ENCODE results near the gene ACAN.
A peak's percentile ranks its signal among the peaks of the same experiment; 100 is the strongest.
"Not testable (repeated sequence)": the region's sequence is repeated elsewhere in the genome, so short reads cannot be mapped to it uniquely, and the experiment has no call there.

The ACAN gene

DNA sequence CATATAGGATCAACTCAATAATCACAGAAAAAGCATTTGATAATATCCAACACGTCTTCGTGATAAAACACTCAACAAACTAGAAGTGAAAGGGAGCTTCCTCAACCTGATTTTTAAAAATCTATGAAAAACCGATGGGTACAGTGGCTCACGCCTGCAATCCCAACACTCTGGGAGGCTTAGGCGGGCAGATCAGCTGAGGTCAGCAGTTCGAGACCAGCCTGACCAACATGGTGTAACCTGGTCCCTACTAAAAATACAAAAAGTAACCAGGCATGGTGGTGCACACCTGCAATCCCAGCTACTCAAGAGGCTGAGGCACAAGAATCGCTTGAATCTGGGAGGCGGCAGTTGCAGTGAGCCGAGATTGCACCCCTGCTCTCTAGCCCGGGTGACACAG lies 112.1 kb downstream of the ACAN start:
- no peak for FAIRE-seq
- DNase-seq (ENCODE audit: insufficient read length), result no peak
- TF ChIP-seq TAF1 (IDR thresholded peaks at IDR 0.05; ENCODE audit: borderline replicate concordance, low read depth, low read length) (no peak), POLR2A (IDR thresholded peaks at IDR 0.05; ENCODE audit: low read depth, low read length) (no peak), POLR2AphosphoS5 (IDR thresholded peaks at IDR 0.05; ENCODE audit: low read depth, low read length) (no peak)

DNA sequence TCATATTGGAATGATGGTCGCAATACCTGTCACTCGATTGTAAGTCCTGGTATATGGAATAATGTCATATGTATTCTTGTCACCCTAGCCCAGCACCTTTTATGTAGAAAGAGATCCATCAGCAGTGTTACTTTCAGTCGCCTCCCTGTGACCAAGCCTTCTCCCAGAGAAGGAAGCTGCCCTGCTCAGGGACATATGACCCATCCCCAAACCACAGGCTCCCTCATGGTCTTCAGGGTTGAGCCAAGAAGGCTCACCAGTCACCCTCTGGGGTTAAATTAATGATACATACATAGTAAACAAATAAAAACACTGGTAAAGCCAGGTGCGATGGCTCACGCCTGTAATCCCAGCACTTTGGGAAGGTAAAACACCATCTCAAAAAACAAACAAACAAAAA lies 114.5 kb downstream of the ACAN start:
- FAIRE-seq (no peak), DNase-seq (ENCODE audit: insufficient read length) (no peak)
- no peak for TF ChIP-seq POLR2A (IDR thresholded peaks at IDR 0.05; ENCODE audit: low read depth, low read length)
- no peak for TF ChIP-seq POLR2AphosphoS5 (IDR thresholded peaks at IDR 0.05; ENCODE audit: low read depth, low read length)
- no peak for TF ChIP-seq TAF1 (IDR thresholded peaks at IDR 0.05; ENCODE audit: borderline replicate concordance, low read depth, low read length)

DNA sequence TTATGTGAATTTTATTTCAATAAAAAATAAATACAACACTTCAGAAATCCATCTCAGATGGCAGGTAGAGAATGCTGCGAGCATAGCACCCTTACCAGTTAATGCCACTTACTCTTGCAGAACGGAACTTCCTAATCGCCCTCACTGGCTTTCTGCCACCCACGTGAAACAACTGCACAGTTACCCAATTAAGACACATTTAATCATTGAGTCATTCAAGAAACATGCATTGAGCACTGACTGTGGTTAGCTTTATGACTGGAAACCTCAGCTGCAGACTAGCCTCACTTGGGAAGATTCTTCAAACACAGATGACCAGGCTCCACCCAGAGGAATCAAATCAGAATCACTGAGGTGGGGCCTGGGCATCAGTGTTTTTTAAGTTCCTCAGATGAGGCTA lies 115.5 kb downstream of the ACAN start:
- FAIRE-seq, result no peak
- DNase-seq (ENCODE audit: insufficient read length), result no peak
- no peak for TF ChIP-seq POLR2A (IDR thresholded peaks at IDR 0.05; ENCODE audit: low read depth, low read length)
- TF ChIP-seq POLR2AphosphoS5 (IDR thresholded peaks at IDR 0.05; ENCODE audit: low read depth, low read length), result no peak
- TF ChIP-seq TAF1 (IDR thresholded peaks at IDR 0.05; ENCODE audit: borderline replicate concordance, low read depth, low read length), result no peak

DNA sequence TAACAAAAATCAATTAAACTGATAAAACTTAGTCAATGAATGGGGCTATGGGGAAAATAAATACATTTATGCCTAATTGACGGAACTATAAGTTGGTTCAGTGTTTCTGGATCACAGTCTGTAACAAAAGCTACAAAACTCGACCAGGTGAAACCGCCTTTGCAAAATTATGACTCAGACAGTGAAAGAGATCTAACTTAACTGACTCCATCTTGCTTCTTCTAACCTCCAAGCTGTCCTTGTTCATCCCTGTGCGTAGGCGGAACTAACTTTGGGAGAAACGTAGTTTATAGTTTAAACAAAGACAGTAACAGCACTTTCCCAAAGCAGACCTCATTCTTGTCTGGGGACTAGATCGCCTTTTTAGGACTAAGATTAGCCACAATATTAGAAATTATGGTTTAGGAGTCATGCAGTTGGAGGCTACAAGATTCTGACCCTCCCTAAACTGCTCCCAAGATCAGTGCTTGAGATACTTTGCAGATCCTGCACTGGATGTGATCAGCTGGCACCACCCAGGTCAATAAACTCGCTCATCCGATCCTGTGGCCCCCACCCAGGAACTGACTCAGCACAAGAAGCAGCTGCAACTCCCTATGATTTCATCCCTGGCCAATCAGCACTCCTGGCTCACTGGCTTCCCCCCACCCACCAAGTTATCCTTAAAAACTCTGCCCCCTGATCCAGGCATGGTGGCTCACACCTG lies 117.1 kb downstream of the ACAN start:
- FAIRE-seq (peak; percentile 63), DNase-seq (ENCODE audit: insufficient read length) (no peak)
- TF ChIP-seq TAF1 (IDR thresholded peaks at IDR 0.05; ENCODE audit: borderline replicate concordance, low read depth, low read length) (no peak), POLR2A (IDR thresholded peaks at IDR 0.05; ENCODE audit: low read depth, low read length) (no peak), POLR2AphosphoS5 (IDR thresholded peaks at IDR 0.05; ENCODE audit: low read depth, low read length) (no peak)

DNA sequence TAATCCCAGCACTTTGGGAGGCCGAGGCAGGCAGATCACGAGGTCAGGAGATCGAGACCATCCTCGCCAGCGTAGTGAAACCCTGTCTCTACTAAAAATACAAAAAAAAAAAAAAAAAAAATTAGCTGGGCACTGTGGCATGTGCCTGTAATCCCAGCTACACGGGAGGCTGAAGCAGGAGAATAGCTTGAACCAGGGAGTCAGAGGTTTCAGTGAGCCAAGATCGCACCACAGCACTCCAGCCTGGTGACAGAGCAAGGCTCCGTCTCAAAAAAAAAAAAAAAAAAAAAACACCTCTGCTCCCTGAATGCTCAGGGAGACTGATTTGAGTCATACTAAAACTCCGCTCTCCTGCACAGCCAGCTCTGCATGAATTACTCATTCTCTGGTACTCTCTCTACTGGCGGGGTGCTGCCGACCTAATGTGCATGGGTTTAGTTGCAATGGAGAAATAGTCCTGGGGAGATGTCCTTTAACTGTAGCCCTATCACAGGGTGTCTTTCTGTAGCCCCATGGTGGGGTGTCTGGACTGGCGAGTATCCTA lies 117.7 kb downstream of the ACAN start:
- not testable (repeated sequence) for DNase-seq (ENCODE audit: insufficient read length)
- FAIRE-seq, result peak; percentile 44

Data from GM12892 (cell line).